GM19099 (cell line): ENCODE measurements around the gene HMCN2.

Experiments used
- POLR2A ChIP-seq: IDR thresholded peaks from 3 replicates; pipeline ENCODE4 v1.6.1; 2011; ENCODE audit warnings: low read depth; ENCODE audit not compliant: insufficient read length; ENCODE audit errors: extremely low read depth

Gene HMCN2

GRCh38 chr9:130414910-130415746 lies 149.6 kb downstream of the HMCN2 start:
- no peak for TF ChIP-seq POLR2A

- TF ChIP-seq POLR2A = no peak
Measured at GRCh38 chr9:130417602-130418001, 152.0 kb downstream of the HMCN2 start.

GRCh38 chr9:130418776-130419175 lies 153.2 kb downstream of the HMCN2 start:
- TF ChIP-seq POLR2A = no peak

DNA sequence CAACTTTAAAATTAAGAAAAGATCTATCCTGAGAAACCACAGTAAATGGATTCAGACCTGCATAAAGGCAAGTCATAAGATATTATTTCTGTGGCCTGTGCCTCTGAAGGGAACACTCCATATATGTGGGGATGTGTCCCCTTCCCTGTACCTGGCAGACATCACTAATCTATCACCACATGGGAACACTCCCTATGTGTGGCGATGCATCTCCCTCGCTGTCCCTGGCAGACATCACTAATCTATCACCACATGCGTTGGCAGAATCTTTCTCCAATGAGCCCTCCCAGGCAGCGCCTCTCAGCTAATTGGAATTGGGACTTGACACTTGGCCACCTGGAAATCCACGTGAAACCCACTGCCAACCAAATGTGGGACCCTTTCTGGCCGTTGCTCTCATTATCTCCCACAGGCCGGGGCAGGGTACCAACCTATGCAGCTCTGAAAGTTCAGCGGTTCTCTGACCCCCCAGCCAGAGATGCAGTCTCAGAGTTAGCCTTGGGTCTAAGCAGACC lies 154.0 kb downstream of the HMCN2 start:
- no peak for TF ChIP-seq POLR2A

- no peak for TF ChIP-seq POLR2A
Measured at GRCh38 chr9:130421154-130421801, 155.7 kb downstream of the HMCN2 start.

DNA sequence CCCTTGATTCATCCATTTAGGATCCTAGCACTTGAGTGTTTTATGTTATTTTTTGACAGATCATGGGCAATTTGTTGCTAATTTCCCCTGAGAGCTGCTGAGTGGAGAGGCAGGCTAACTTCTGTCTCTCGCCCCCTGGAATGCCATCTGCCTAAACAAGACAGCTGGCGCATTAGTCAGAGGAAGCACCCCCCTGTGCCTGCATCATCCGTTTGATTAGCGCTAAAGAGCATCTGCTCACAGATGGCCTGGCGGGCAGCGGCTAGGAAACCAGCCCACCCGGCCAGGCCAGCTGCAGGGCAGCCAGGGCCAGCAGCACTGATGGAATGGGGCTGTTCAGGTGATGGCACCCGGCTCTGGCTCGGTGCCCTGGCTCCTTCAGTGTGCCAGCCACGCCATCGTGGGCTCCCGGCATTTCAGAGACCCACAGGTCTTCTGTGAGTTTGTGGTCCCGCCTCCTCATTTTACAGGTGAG lies 156.3 kb downstream of the HMCN2 start:
- TF ChIP-seq POLR2A = no peak

- TF ChIP-seq POLR2A = no peak
Measured at GRCh38 chr9:130422546-130422945, 157.0 kb downstream of the HMCN2 start.

DNA sequence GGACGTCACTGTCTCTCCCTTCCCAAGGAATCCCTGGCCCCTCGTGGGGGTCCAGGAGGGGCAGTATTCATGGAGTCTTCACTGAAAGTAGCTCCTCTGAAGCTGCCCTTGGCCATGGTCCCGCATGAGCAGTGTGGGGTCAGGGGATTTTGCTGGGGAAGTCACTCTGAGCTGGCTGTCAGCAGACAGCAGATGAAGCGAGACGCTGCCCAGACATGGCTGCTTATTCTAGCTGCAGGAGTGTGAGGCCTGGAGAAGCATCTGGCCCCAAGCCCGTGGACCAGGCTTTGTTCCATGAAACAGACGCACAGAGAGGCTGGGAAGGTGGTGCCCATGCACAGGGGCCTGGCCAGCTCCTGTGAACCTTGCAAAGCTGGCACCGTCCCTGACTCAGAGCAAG lies 157.7 kb downstream of the HMCN2 start:
- TF ChIP-seq POLR2A = no peak

DNA sequence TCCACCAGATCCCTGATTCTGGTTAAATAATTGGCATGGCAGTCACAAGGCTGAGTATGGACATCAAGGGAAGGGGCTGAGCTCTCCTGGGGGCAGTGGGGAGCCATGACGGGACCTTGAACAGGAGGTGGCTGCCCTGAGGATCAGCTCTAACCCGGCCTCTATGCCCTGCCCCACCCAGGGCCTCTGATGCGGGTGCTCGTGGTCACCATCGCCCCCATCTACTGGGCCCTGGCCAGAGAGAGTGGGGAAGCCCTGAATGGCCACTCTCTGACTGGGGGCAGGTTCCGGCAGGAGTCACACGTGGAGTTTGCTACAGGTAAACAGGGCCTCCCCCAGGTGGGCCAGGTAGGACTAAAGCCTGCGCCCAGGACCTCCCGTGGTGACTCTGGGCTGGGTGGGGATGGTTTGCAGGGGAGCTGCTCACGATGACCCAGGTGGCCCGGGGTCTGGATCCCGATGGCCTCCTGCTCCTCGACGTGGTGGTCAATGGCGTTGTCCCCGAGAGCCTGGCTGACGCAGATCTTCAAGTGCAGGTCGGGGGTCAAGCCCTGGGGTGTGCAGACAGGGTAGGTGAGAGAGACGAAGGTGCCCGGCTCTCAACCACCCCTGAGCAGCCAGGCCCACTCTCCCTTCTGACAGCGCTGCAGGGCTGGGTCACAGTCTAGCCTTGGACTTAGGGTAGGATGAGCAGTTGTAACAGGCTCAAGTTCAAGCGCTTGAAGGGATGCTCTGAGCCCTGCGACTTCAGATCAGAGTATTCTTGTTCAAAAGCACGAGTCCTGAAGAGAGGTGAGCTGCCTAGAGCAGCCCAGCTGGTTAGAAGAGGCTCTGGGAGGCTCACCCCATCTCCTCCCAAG lies 159.3 kb downstream of the HMCN2 start:
- no peak for TF ChIP-seq POLR2A

DNA sequence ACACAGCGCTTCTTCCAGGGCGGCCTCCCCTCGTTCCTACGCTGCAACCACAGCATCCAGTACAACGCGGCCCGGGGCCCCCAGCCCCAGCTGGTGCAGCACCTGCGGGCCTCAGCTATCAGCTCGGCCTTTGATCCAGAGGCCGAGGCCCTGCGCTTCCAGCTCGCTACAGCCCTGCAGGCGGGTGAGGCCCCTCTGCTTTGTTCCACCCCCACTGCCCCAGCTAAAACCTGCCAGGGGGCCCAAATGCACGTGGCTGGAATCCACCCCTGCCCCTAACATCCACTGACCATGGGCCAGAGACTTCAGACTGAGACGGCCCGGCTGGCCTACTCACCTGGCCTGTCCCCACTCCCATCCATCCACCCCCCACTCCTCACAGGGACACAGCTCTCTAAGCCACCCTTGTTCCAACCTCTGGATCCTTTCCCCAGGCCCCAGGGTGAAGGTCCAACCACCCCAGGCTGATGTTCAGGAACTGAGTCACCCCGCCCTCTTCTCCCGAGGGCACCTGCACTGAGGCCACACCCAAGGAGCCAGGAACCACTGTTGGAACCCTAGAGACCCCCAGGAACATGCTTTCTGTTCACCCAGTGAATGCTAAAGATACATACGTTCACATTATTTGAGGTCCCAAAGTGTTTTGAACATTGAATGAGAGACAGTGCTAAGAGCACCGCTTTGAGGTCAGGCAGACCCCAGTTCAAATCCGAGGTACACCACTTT lies 160.3 kb downstream of the HMCN2 start:
- TF ChIP-seq POLR2A = no peak

DNA sequence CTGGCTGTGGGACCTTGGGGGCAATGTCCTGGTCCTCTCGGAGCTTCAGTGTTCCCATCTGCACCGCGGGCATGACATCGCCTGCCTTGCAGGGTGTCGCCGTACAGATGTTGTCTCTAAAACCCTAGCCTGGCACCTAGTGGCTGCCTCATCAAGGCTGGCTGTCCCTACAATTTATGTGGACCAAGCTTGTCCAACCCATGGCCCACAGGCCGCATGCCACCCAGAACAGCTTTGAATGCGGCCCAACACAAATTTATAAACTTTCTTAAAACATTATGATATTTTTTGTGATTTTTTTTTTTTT lies 160.9 kb downstream of the HMCN2 start:
- TF ChIP-seq POLR2A = no peak

DNA sequence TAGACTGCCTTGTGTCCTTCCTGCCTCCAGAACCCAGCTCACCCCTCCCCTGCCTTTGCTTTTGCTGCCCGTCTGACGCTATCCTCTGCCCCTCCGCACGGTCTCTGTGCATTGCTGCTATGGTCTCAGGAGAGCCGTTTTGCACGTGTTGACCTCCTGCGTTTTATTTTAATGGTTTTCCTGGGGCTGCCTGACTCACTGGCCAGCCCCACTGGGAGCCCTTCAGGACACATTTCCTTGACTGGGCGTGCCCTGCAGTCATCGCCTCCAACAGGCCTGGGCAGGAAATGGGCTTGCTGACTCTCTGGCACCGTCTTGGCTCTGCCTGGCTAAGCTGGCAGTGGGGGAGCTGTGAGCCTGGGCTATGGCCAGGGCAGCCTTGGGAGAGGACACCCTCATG lies 161.3 kb downstream of the HMCN2 start:
- TF ChIP-seq POLR2A = no peak

DNA sequence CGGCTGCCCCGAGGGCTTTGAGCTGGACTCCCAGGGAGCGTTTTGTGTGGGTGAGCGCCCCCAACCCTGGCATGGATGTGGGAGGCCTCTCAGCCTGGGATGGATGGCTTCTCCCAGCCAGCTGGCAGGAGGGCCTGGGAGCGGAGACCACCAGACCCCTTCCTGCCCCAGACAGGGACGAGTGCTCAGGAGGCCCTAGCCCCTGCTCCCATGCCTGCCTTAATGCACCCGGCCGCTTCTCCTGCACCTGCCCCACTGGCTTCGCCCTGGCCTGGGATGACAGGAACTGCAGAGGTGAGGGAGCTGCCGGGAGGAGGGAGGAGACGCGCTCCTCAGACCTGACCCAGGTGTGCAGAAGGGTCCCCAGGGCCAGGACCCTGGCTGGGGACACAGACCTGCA lies 161.8 kb downstream of the HMCN2 start:
- TF ChIP-seq POLR2A = no peak

- TF ChIP-seq POLR2A = no peak
Measured at GRCh38 chr9:130428086-130428665, 162.6 kb downstream of the HMCN2 start.

GRCh38 chr9:130429381-130429780 lies 163.8 kb downstream of the HMCN2 start:
- no peak for TF ChIP-seq POLR2A

DNA sequence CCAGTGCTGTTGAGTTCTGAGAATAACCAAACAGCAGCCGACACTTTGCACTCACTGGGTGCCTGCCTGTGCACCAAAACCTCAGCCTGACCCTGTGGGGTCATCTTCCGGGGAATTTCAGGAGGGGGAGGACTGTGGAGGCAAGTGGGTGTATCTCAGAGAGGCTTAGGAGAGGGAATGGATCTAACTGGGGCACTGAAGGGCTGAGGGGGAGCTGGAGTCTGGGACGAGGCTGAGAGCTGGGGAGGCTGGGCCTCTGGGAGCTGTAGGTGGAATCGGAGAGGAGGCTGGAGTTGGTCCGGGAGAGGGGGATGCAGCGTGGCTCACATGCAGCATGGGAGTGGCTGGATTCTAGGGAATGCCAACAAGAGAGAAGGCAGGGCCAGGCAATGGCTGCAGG lies 164.3 kb downstream of the HMCN2 start:
- no peak for TF ChIP-seq POLR2A
